Tongue (tissue), 2 donors: ENCODE measurements around the gene IRX4. TPM values are rescaled to one million over a fixed set of nuclear protein-coding genes. Genes with fewer than 3 reads are reported as not detected.
"Not testable (repeated sequence)": the region's sequence is repeated elsewhere in the genome, so short reads cannot be mapped to it uniquely, and the experiment has no call there.

Experiments
- DNase-seq: peaks from one replicate; pipeline ENCODE4 v3.0.0-alpha.2; 2015
- total RNA-seq: library from RNA; depleted of rRNA; stranded (reverse); fragments of >200 nt; gene quantifications from one replicate; pipeline ENCODE4 v1.2.3, GENCODE V29; 2014

The IRX4 gene
- total RNA-seq, 1 donor from 2014 or later, result 2.5 TPM

GRCh38 chr5:1877103-1878049, 5.3 kb downstream of the IRX4 start:
- DNase-seq, result no peak

- DNase-seq, result no peak
Measured at GRCh38 chr5:1876660-1877064, 6.1 kb downstream of the IRX4 start.

- DNase-seq, result no peak
Measured at GRCh38 chr5:1875843-1876659, 6.7 kb downstream of the IRX4 start.

GRCh38 chr5:1875281-1875842, 7.4 kb downstream of the IRX4 start:
- no peak for DNase-seq

GRCh38 chr5:1874771-1875220, 7.9 kb downstream of the IRX4 start:
- no peak for DNase-seq

- no peak for DNase-seq
Measured at GRCh38 chr5:1874348-1874747, 8.4 kb downstream of the IRX4 start.

GRCh38 chr5:1873243-1873959, 9.3 kb downstream of the IRX4 start:
- no peak for DNase-seq

- no peak for DNase-seq
Measured at GRCh38 chr5:1871441-1871840, 11.3 kb downstream of the IRX4 start.

GRCh38 chr5:1870435-1871272, 12.1 kb downstream of the IRX4 start:
- not testable (repeated sequence) for DNase-seq

- no peak for DNase-seq
Measured at GRCh38 chr5:1868886-1869475, 13.7 kb downstream of the IRX4 start.

- DNase-seq, result no peak
Measured at GRCh38 chr5:1867815-1868143, 14.9 kb downstream of the IRX4 start.

- no peak for DNase-seq
Measured at GRCh38 chr5:1867114-1867814, 15.5 kb downstream of the IRX4 start.

- DNase-seq, result no peak
Measured at GRCh38 chr5:1865948-1866347, 16.8 kb downstream of the IRX4 start.

- DNase-seq, result no peak
Measured at GRCh38 chr5:1865486-1865885, 17.2 kb downstream of the IRX4 start.

- DNase-seq, result no peak
Measured at GRCh38 chr5:1864896-1865440, 17.8 kb downstream of the IRX4 start.

- no peak for DNase-seq
Measured at GRCh38 chr5:1860949-1861348, 21.8 kb downstream of the IRX4 start.

- no peak for DNase-seq
Measured at GRCh38 chr5:1860021-1860610, 22.6 kb downstream of the IRX4 start.

- DNase-seq, result no peak
Measured at GRCh38 chr5:1859099-1859498, 23.6 kb downstream of the IRX4 start.

- no peak for DNase-seq
Measured at GRCh38 chr5:1858436-1858835, 24.3 kb downstream of the IRX4 start.

- no peak for DNase-seq
Measured at GRCh38 chr5:1857256-1857600, 25.5 kb downstream of the IRX4 start.
